Liver (tissue), 9 donors: ENCODE data around the gene MAPKBP1. TPM values are rescaled to one million over a fixed set of nuclear protein-coding genes. Genes with fewer than 3 reads are reported as not detected.

ENCODE experiments used
- DNase-seq: peaks from one replicate; pipeline ENCODE4 v3.0.0-alpha.2; 2017; ENCODE audit warnings: low spot score
- H3K27ac ChIP-seq, 2 donors: one replicate each; pipeline ENCODE4 v1.7.0; 2013; ENCODE audit warnings: inconsistent platforms in 2 of 2, low read length in 2 of 2, control low read depth in 1 of 2, low read depth in 1 of 2, mild to moderate bottlenecking in 1 of 2
- H3K27me3 ChIP-seq, 4 donors: one replicate each; pipeline versions ENCODE4 v1.6.1 to v1.7.0; 2013; ENCODE audit warnings: low read length in 3 of 4, inconsistent platforms in 1 of 4, mild to moderate bottlenecking in 1 of 4, moderate library complexity in 1 of 4; ENCODE audit not compliant: control insufficient read depth in 4 of 4, insufficient read depth in 4 of 4
- H3K36me3 ChIP-seq, 4 donors: one replicate each; pipeline versions ENCODE4 v1.6.1 to v1.7.0; 2013; ENCODE audit warnings: low read length in 3 of 4, mild to moderate bottlenecking in 3 of 4, low read depth in 1 of 4, moderate library complexity in 1 of 4; ENCODE audit not compliant: control insufficient read depth in 4 of 4, insufficient read depth in 3 of 4
- H3K4me1 ChIP-seq, 4 donors: one replicate each; pipeline versions ENCODE4 v1.6.1 to v1.7.0; 2013; ENCODE audit warnings: low read length in 3 of 4, mild to moderate bottlenecking in 3 of 4, moderate library complexity in 1 of 4; ENCODE audit not compliant: control insufficient read depth in 4 of 4, insufficient read depth in 4 of 4
- H3K4me3 ChIP-seq, 3 donors: one replicate each; pipeline versions ENCODE4 v1.6.1 to v1.7.0; 2013; ENCODE audit warnings: low read length in 3 of 3, control low read depth in 1 of 3, low read depth in 1 of 3, mild to moderate bottlenecking in 1 of 3
- H3K9ac ChIP-seq, 2 donors: one replicate each; pipeline ENCODE4 v1.7.0; 2013; ENCODE audit warnings: low read length in 2 of 2, mild to moderate bottlenecking in 2 of 2, moderate library complexity in 2 of 2, control low read depth in 1 of 2, low read depth in 1 of 2
- H3K9me3 ChIP-seq, 4 donors: one replicate each; pipeline versions ENCODE4 v1.6.1 to v1.7.0; 2013; ENCODE audit warnings: low read length in 3 of 4; ENCODE audit not compliant: control insufficient read depth in 4 of 4
- CTCF ChIP-seq: fragments of 150-350 bp; IDR thresholded peaks from 2 replicates; pipeline ENCODE4 v1.5.1; 2017; ENCODE audit warnings: improper control_type of control experiment, low read depth, low read length; ENCODE audit not compliant: missing input control
- EGR1 ChIP-seq, 2 donors: IDR thresholded peaks; 2 replicates each; pipeline ENCODE4 v1.6.1; 2016 to 2018; ENCODE audit warnings: antibody characterized with exemption in 2 of 2, low read depth in 2 of 2
- FOXA1 ChIP-seq: IDR thresholded peaks from 2 replicates; pipeline ENCODE4 v1.6.1; 2016; ENCODE audit warnings: antibody characterized with exemption
- FOXA2 ChIP-seq: IDR thresholded peaks from 2 replicates; pipeline ENCODE4 v1.6.1; 2016; ENCODE audit warnings: antibody characterized with exemption
- GABPA ChIP-seq, 2 donors: IDR thresholded peaks in 1 of 2; conservative IDR thresholded peaks in 1 of 2; 2 replicates each; pipeline ENCODE4 v1.6.1; 2016; ENCODE audit warnings: antibody characterized with exemption in 2 of 2, mild to moderate bottlenecking in 1 of 2, moderate library complexity in 1 of 2
- HNF4A ChIP-seq, 2 donors: conservative IDR thresholded peaks; 2 replicates each; pipeline ENCODE4 v1.6.1; 2016; ENCODE audit warnings: antibody characterized with exemption in 2 of 2, mild to moderate bottlenecking in 2 of 2
- HNF4G ChIP-seq: IDR thresholded peaks from 2 replicates; pipeline ENCODE4 v1.6.1; 2016; ENCODE audit warnings: antibody characterized with exemption
- JUND ChIP-seq, 2 donors: IDR thresholded peaks; 2 replicates each; pipeline ENCODE4 v1.6.1; 2016; ENCODE audit warnings: antibody characterized with exemption in 2 of 2
- MAX ChIP-seq: IDR thresholded peaks from 2 replicates; pipeline ENCODE4 v1.6.1; 2016; ENCODE audit warnings: antibody characterized with exemption
- NR2F2 ChIP-seq: IDR thresholded peaks from 2 replicates; pipeline ENCODE4 v1.6.1; 2016; ENCODE audit warnings: antibody characterized with exemption
- RAD21 ChIP-seq, 2 donors: IDR thresholded peaks; 2 replicates each; pipeline ENCODE4 v1.6.1; 2016; ENCODE audit warnings: antibody characterized with exemption in 2 of 2, mild to moderate bottlenecking in 2 of 2
- RXRA ChIP-seq, 2 donors: IDR thresholded peaks; 2 replicates each; pipeline ENCODE4 v1.6.1; 2017 to 2018; ENCODE audit warnings: antibody characterized with exemption in 2 of 2, mild to moderate bottlenecking in 1 of 2
- SP1 ChIP-seq: IDR thresholded peaks from 2 replicates; pipeline ENCODE4 v1.6.1; 2018; ENCODE audit warnings: antibody characterized with exemption, mild to moderate bottlenecking
- TAF1 ChIP-seq: conservative IDR thresholded peaks from 2 replicates; pipeline ENCODE4 v1.6.1; 2016; ENCODE audit warnings: antibody characterized with exemption, mild to moderate bottlenecking
- YY1 ChIP-seq: IDR thresholded peaks from 2 replicates; pipeline ENCODE4 v1.6.1; 2016; ENCODE audit warnings: antibody characterized with exemption, mild to moderate bottlenecking
- WGBS: extraction: QIAGEN DNeasy Blood & Tissue Kit; methylation state at CpG from one replicate; pipeline ENCODE4 v1.1.7; 2013; 5-methylcytosine and 5-hydroxymethylcytosine counted together
- polyA plus RNA-seq, 2 donors: library from polyadenylated mRNA; stranded (reverse) in 1 of 2; unstranded in 1 of 2; fragments of 200-250 nt in 1 of 2; fragments of >200 nt in 1 of 2; fragmentation: Nextera tagmentation in 1 of 2; extraction: Ambion mirVana in 1 of 2; gene quantifications; one replicate each; pipeline versions ENCODE4 v1.2.1 to v1.2.3, GENCODE V29; 2013 to 2015
- total RNA-seq, 2 donors: library from RNA; depleted of rRNA; stranded (reverse); fragments of >200 nt; gene quantifications; one replicate each; pipeline ENCODE4 v1.2.3, GENCODE V29; 2014
- TF ChIP-seq, protein P1 (sequence below): IDR thresholded peaks from 2 replicates; pipeline ENCODE4 v1.6.1; 2016; ENCODE audit warnings: antibody characterized with exemption
- TF ChIP-seq, protein P2 (sequence below): IDR thresholded peaks from 2 replicates; pipeline ENCODE4 v1.6.1; 2016; ENCODE audit warnings: antibody characterized with exemption
- TF ChIP-seq, protein P3 (sequence below): IDR thresholded peaks from 2 replicates; pipeline ENCODE4 v1.6.1; 2016; ENCODE audit warnings: antibody characterized with exemption, mild to moderate bottlenecking
- donor health status: healthy.
- donor health status: healthy.
- donor health status: healthy.
- donor health status: healthy.
- donor health status: healthy.

The MAPKBP1 gene
- total and polyA plus RNA-seq, 4 donors: 0.89 to 10.3 (median 2.7) TPM

GRCh38 chr15:41789662-41790061, 15.4 kb downstream of the MAPKBP1 start:
- Histone ChIP-seq H3K36me3 (no peaks in the 10 kb centered on the region), H3K4me3 (no peak overlapping the region), H3K27me3 (no peaks in the 10 kb centered on the region), H3K9me3 (no peaks in the 10 kb centered on the region), H3K9ac (no peak overlapping the region), H3K27ac (no peak overlapping the region), H3K4me1 (peaks cover 3 to 11% (median 6%) of the 10 kb centered on the region in 4 donors)
- no peak for TF ChIP-seq EGR1 (IDR thresholded peaks at IDR 0.05; ENCODE audit: low read depth in 2 of 2)
- no peak for TF ChIP-seq YY1
- TF ChIP-seq GABPA (IDR thresholded peaks at IDR 0.05 in 1 of 2, conservative IDR thresholded peaks at IDR 0.05 in 1 of 2): no peak
- TF ChIP-seq HNF4G: no peak
- TF ChIP-seq HNF4A (conservative IDR thresholded peaks at IDR 0.05): no peak
- TF ChIP-seq FOXA2: no peak
- no peak for TF ChIP-seq RXRA (IDR thresholded peaks at IDR 0.05)
- no peak for TF ChIP-seq CTCF
- no peak for TF ChIP-seq FOXA1
- TF ChIP-seq RAD21 (IDR thresholded peaks at IDR 0.05): no peak
- TF ChIP-seq, protein P1, sequence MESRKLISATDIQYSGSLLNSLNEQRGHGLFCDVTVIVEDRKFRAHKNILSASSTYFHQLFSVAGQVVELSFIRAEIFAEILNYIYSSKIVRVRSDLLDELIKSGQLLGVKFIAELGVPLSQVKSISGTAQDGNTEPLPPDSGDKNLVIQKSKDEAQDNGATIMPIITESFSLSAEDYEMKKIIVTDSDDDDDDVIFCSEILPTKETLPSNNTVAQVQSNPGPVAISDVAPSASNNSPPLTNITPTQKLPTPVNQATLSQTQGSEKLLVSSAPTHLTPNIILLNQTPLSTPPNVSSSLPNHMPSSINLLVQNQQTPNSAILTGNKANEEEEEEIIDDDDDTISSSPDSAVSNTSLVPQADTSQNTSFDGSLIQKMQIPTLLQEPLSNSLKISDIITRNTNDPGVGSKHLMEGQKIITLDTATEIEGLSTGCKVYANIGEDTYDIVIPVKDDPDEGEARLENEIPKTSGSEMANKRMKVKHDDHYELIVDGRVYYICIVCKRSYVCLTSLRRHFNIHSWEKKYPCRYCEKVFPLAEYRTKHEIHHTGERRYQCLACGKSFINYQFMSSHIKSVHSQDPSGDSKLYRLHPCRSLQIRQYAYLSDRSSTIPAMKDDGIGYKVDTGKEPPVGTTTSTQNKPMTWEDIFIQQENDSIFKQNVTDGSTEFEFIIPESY: no peak
- TF ChIP-seq TAF1: no peak
- DNase-seq: no peak

GRCh38 chr15:41790169-41790568, 15.9 kb downstream of the MAPKBP1 start:
- DNase-seq: no peak
- Histone ChIP-seq H3K9ac (no peak overlapping the region), H3K27me3 (no peaks in the 10 kb centered on the region), H3K4me1 (peaks cover 3 to 11% (median 6%) of the 10 kb centered on the region in 4 donors), H3K36me3 (no peaks in the 10 kb centered on the region), H3K4me3 (no peak overlapping the region), H3K9me3 (no peaks in the 10 kb centered on the region), H3K27ac (no peak overlapping the region)
- 96% methylated on average over 3 of the region's 3 CpGs for WGBS
- TF ChIP-seq MAX (no peak), YY1 (no peak), EGR1 (IDR thresholded peaks at IDR 0.05; ENCODE audit: low read depth in 2 of 2) (no peak), SP1 (no peak), JUND (IDR thresholded peaks at IDR 0.05) (no peak), HNF4A (conservative IDR thresholded peaks at IDR 0.05) (no peak), GABPA (IDR thresholded peaks at IDR 0.05 in 1 of 2, conservative IDR thresholded peaks at IDR 0.05 in 1 of 2) (no peak), TAF1 (no peak), FOXA2 (no peak), CTCF (no peak), FOXA1 (no peak), RXRA (IDR thresholded peaks at IDR 0.05) (no peak), NR2F2 (no peak), HNF4G (no peak), RAD21 (IDR thresholded peaks at IDR 0.05) (no peak)
- TF ChIP-seq, protein P2, sequence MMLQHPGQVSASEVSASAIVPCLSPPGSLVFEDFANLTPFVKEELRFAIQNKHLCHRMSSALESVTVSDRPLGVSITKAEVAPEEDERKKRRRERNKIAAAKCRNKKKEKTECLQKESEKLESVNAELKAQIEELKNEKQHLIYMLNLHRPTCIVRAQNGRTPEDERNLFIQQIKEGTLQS: no peak
- TF ChIP-seq, protein P1: no peak
- TF ChIP-seq, protein P3, sequence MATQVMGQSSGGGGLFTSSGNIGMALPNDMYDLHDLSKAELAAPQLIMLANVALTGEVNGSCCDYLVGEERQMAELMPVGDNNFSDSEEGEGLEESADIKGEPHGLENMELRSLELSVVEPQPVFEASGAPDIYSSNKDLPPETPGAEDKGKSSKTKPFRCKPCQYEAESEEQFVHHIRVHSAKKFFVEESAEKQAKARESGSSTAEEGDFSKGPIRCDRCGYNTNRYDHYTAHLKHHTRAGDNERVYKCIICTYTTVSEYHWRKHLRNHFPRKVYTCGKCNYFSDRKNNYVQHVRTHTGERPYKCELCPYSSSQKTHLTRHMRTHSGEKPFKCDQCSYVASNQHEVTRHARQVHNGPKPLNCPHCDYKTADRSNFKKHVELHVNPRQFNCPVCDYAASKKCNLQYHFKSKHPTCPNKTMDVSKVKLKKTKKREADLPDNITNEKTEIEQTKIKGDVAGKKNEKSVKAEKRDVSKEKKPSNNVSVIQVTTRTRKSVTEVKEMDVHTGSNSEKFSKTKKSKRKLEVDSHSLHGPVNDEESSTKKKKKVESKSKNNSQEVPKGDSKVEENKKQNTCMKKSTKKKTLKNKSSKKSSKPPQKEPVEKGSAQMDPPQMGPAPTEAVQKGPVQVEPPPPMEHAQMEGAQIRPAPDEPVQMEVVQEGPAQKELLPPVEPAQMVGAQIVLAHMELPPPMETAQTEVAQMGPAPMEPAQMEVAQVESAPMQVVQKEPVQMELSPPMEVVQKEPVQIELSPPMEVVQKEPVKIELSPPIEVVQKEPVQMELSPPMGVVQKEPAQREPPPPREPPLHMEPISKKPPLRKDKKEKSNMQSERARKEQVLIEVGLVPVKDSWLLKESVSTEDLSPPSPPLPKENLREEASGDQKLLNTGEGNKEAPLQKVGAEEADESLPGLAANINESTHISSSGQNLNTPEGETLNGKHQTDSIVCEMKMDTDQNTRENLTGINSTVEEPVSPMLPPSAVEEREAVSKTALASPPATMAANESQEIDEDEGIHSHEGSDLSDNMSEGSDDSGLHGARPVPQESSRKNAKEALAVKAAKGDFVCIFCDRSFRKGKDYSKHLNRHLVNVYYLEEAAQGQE: no peak
